GM10266 (cell line): Measurements from ENCODE around the gene SPTB.

Experiments
- DNase-seq: peaks from one replicate; pipeline ENCODE4 v3.0.0; 2012; ENCODE audit errors: extremely low spot score
- CTCF ChIP-seq: IDR thresholded peaks from 2 replicates; pipeline ENCODE4 v1.5.1; 2012; ENCODE audit warnings: mild to moderate bottlenecking, low read depth; ENCODE audit not compliant: control insufficient read depth, insufficient read depth; ENCODE audit errors: missing control alignments

The SPTB gene

GRCh38 chr14:64843548-64843947, 36.2 kb downstream of the SPTB start:
- TF ChIP-seq CTCF, result no peak

DNA sequence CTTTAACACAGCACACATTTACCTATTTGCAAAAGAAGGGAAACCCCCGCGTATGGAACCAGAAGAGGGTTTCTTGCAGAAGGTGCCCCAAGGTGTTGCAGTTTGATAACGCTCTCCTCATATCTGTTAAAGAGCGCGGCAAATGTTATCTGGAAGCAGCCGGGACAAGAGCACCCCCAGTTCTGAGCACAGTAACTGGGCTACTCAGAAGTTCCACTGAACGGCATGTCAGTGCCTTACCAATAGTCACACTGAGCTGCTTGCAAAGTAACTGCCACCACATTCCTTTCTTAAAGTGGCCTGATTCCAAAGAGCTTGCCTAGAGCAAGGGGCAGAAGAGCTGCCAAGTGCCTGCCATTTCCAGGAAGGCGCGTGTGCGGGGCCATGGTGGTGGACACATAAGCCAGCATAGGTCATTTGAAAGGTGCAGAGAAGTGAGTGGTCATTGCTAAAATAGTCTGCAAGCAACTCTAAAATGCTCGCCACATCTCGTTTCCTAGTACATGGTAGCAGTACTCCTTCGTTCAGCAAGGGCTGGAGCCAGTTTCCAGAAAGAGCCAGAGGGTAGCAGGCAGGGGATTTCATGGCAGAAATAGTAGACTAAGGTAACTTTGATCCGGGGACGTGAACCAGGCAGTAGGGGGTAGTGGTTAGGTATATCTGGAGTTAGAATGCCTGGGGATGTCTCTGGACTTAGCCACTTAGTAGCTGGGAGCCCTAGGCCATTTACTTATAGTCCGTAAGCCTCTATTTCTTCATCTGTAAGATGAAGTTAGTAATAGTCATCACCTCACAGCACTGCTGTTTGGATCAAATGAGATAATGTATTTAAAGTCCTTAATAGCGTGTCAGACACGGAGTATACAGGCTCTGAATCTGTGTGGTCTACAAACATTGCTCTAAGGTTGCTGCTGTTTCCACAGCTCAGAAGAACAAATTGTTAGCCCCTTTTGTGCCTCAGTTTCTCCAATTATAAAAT, 37.6 kb downstream of the SPTB start:
- TF ChIP-seq CTCF, result no peak
- DNase-seq, result no peak

More at GRCh38 chr14:64843548-64843947, 36.2 kb downstream of the SPTB start:
- no peak for DNase-seq

DNA sequence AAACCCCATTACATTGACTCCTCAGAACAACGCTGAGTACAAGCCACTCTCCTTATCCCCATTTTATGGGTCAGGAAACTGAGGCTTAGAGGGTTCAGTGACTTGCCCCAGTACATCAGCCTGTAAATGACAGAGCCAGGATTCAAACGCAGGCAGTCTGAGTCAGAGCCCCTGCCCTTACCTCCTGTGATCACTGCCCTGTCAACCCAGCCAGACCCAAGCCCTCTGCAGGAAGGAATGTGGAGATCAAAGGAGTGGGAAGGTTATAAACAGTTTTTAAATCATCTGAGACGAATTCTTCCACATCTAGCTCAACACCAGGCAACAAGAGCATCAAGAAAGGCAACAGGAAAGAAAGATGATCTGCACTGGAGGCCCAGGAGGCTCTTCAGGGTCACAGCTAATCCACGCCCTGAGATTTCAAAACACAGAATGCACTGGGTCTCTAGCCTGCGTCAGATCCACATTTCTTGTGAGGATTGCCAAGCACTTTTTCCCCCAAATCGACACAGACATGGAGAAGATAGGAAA, 38.5 kb downstream of the SPTB start:
- DNase-seq, result no peak
- TF ChIP-seq CTCF, result no peak

DNA sequence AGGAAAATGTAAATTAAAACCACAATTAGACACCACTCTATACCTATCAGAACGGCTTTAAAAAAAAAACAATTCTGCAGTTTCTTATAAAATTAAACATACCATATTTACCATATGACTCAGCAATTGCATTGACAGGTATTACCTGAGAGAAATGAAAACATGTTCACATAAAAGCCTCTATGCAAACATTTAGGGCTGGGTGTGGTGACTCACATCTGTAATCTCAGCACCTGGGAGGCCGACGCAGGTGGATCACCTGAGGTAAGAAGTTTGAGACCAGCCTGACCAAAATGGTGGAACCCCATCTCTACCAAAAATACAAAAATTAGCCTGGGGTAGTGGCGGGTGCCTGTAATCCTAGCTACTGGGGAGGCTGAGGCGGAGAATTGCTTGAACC, 41.1 kb downstream of the SPTB start:
- TF ChIP-seq CTCF, result no peak
- DNase-seq, result no peak

DNA sequence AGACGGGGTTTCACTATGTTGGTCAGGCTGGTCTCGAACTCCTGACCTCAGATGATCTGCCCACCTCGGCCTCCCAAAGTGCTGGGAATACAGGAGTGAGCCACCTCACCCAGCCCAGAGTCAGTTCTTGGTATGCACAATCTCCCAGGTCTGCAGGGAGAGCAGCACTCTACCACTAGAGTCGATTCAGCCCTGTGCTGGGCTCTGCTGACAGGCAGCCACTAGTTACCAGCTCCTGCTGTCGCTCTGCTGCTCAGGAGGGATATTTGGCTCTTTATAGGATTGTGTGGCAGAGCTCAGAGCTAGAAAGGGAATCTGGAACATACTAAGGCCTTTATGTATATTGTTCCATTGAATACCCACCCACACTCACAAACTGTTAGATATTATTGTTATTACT, 44.3 kb downstream of the SPTB start:
- no peak for TF ChIP-seq CTCF
- no peak for DNase-seq

- DNase-seq, result no peak
- no peak for TF ChIP-seq CTCF
Observed at GRCh38 chr14:64834965-64835364, 44.7 kb downstream of the SPTB start.

- no peak for TF ChIP-seq CTCF
- DNase-seq, result no peak
Observed at GRCh38 chr14:64831419-64831818, 48.3 kb downstream of the SPTB start.
